Adrenal gland (tissue), 5 donors: ENCODE results near the gene ITGA6.

Experiments
- POLR2A ChIP-seq, 2 donors: fragments of 450-650 bp; IDR thresholded peaks; one replicate each; pipeline ENCODE4 v1.6.1; 2017; ENCODE audit warnings: antibody characterized with exemption in 2 of 2, mild to moderate bottlenecking in 2 of 2, moderate library complexity in 1 of 2
- TF ChIP-seq, protein P1 (sequence below), 6 experiments: fragments of 450-650 bp in 4 of 6; fragments of 200-600 bp in 2 of 6; sonication (generic) in 1 of 6; IDR thresholded peaks; 1 replicate in 5 of 6; 2 replicates in 1 of 6; pipeline versions ENCODE4 v1.5.1 to v1.8.0; 2016 to 2021; ENCODE audit warnings: antibody characterized with exemption in 6 of 6, mild to moderate bottlenecking in 2 of 6, moderate library complexity in 1 of 6
- donor health status: DM: no; HTN: no; CAD: no.

- TF ChIP-seq, protein P1, sequence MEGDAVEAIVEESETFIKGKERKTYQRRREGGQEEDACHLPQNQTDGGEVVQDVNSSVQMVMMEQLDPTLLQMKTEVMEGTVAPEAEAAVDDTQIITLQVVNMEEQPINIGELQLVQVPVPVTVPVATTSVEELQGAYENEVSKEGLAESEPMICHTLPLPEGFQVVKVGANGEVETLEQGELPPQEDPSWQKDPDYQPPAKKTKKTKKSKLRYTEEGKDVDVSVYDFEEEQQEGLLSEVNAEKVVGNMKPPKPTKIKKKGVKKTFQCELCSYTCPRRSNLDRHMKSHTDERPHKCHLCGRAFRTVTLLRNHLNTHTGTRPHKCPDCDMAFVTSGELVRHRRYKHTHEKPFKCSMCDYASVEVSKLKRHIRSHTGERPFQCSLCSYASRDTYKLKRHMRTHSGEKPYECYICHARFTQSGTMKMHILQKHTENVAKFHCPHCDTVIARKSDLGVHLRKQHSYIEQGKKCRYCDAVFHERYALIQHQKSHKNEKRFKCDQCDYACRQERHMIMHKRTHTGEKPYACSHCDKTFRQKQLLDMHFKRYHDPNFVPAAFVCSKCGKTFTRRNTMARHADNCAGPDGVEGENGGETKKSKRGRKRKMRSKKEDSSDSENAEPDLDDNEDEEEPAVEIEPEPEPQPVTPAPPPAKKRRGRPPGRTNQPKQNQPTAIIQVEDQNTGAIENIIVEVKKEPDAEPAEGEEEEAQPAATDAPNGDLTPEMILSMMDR (IDR thresholded peaks at IDR 0.05): no peak
- TF ChIP-seq POLR2A (IDR thresholded peaks at IDR 0.05): no peak
Observed at GRCh38 chr2:172404824-172405223, 22.6 kb upstream of the ITGA6 start.
